ENCODE data around the gene MYOCD. TPM values are rescaled to one million over a fixed set of nuclear protein-coding genes. Genes with fewer than 3 reads are reported as not detected.
"Not testable (repeated sequence)": the region's sequence is repeated elsewhere in the genome, so short reads cannot be mapped to it uniquely, and the experiment has no call there.

Gene MYOCD, protein sequence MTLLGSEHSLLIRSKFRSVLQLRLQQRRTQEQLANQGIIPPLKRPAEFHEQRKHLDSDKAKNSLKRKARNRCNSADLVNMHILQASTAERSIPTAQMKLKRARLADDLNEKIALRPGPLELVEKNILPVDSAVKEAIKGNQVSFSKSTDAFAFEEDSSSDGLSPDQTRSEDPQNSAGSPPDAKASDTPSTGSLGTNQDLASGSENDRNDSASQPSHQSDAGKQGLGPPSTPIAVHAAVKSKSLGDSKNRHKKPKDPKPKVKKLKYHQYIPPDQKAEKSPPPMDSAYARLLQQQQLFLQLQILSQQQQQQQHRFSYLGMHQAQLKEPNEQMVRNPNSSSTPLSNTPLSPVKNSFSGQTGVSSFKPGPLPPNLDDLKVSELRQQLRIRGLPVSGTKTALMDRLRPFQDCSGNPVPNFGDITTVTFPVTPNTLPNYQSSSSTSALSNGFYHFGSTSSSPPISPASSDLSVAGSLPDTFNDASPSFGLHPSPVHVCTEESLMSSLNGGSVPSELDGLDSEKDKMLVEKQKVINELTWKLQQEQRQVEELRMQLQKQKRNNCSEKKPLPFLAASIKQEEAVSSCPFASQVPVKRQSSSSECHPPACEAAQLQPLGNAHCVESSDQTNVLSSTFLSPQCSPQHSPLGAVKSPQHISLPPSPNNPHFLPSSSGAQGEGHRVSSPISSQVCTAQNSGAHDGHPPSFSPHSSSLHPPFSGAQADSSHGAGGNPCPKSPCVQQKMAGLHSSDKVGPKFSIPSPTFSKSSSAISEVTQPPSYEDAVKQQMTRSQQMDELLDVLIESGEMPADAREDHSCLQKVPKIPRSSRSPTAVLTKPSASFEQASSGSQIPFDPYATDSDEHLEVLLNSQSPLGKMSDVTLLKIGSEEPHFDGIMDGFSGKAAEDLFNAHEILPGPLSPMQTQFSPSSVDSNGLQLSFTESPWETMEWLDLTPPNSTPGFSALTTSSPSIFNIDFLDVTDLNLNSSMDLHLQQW
- not detected for total RNA-seq

GRCh38 chr17:12665263-12666210 is at the start of gene MYOCD:
MYOCD (plus strand) TSS chr17:12665890; CDS start chr17:12666189, 299 bp downstream.
- no peak for DNase-seq

GRCh38 chr17:12616161-12616560 is 49.5 kb upstream of the MYOCD start:
- no peak for DNase-seq

DNA sequence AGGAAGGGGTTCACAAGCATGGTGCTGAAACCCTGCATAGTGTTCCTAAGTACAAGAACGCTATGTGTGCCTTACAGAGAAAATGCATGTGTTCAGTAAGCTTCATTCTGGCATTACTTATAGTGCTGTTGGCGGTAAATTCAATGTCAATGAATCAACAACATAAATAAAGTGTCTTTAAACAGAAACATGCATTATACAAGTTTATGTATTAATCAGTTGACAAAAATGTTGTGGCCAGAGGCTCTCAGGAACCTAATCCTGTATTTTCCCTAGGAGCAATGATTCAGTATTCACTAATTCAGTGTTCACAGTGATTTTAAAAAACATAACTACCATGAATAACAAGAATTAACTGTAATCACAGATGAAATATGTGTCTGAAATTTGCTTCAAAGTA is 47.1 kb upstream of the MYOCD start:
- DNase-seq = no peak

GRCh38 chr17:12619459-12620199 is 46.1 kb upstream of the MYOCD start:
- no peak for DNase-seq

DNA sequence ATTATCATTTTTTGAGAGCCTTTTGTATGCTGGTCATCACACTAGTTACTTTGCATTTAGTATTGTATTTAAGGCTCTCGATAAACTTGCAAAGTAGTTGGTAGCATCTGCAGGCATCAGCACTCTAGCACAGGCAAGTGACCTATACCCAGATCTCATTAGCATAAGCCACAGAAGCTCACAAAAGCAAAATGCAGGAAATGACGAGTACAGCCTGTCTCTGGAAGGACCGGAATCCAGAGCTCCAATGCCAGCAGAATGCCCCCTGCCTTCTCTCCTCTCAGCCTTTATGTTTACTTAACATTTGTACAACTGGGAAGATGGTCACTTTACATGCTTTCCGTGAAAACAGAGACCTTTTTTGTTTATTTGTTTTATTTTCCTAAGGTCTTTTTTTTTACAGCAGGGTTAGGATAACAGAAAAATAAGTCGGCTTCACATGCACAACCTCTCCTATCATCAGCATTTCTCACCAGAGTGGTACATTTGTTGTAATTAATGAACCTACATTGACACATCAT is 45.4 kb upstream of the MYOCD start:
- no peak for DNase-seq

DNA sequence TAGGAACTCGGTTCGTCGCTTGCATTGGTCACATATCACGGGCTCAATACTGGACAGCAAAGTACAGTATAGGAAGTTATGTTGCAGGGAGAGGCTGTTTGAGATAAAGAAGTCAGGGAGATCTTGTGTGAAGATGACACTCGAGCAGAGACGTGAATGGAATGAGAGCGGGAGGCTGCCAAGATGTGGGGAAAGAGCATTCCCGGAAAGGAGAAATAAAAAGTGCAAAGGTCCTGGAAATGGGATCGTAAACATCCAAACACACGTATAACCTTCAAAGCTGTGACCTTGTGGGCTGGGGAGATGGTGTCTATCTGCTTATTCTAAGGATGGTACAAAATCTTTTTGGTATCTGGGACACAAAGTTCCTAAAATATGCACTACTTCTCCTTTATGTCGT is 43.0 kb upstream of the MYOCD start:
- no peak for DNase-seq

GRCh38 chr17:12623220-12623848 is 42.4 kb upstream of the MYOCD start:
- no peak for DNase-seq

- DNase-seq = no peak
Measured at GRCh38 chr17:12624211-12624610, 41.5 kb upstream of the MYOCD start.

DNA sequence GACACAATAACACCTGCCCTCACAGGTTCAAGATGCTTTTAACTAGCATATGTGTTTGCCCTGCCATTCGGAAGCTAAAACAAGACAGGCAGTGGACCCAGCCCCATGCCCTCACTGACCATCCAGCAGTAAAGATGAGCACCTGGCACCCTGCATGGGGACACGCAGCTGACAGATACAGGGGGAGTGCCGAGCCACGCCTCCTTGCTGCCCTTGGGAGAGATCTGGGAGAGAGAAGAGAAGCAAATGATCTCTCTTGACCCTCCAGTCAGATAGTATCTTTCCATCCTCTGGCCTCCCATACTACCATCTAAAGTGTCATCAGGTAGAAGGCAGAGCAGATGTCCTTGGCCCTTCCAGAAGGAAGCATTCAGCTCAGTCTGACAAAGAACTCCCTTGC is 40.6 kb upstream of the MYOCD start:
- no peak for DNase-seq

DNA sequence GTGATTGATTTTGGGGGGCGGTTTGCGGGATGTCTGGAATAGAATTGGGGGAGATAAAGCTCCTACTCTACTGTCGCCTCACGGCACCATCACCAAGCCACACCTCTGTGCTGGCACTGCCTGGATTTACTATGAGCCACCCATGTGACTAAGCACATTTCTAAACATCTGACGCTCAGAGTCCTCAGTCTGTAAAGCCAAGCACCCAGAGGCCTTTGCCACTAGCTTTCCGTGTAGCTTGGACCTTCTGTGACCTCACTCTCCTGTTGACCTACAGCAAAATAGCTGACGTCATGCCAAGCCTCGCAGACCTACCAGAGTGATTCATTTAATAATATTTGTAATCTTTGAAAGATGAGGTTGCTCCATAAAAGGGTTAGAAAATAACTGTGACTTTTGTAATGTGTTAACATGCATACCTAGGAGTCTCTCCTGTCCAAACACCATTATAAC is 38.5 kb upstream of the MYOCD start:
- DNase-seq = no peak

GRCh38 chr17:12627781-12628451 is 37.8 kb upstream of the MYOCD start:
- DNase-seq = no peak

DNA sequence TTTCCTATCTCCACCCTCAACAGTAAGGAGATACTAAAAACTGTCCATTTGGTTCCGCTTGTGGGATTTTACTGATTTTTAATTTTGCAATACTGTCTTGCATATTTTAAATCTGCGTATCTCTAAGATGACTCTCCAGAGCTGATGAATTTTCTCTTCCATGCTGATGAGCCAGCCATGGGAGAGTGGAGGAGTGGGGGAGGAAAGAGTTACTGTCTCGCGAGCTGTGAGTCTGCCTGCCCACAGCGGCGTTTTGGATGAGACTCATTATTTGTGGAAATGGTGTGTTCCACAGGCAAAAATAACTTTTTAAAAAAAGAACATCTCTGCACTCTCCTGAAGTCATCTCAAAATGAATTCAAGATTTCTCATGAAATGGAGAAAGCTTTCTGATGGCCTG is 34.6 kb upstream of the MYOCD start:
- no peak for DNase-seq

GRCh38 chr17:12632785-12633184 is 32.9 kb upstream of the MYOCD start:
- no peak for DNase-seq

DNA sequence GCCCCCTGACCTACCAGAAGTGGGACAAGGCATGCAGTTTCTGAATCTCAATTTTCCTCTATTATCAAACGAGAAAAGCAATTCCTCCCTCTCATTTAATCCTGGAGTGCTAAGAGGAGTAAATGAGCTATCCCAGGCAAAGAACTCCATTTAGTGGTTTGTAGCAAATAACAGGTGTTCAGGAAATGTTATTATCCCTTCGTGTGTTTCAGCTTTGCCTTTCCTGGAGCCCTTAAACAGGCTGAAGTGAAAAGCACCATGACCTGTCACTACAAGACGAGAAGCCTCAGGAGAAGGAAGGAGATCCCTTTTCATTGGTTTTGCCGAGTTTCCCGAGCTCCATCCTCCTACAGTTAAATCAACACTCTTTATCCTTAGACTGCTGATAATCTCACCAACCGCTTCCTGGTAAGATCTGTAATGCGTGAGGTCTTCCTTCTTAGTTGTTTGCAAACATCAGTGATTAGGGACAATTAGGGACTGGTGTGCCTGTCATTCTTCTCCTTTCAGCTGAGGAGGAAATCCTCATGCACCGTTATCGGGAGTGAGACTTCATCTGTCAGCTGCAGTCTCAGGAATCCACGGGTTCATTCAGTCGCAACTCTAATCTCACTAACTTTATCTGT is 30.8 kb upstream of the MYOCD start:
- no peak for DNase-seq

DNA sequence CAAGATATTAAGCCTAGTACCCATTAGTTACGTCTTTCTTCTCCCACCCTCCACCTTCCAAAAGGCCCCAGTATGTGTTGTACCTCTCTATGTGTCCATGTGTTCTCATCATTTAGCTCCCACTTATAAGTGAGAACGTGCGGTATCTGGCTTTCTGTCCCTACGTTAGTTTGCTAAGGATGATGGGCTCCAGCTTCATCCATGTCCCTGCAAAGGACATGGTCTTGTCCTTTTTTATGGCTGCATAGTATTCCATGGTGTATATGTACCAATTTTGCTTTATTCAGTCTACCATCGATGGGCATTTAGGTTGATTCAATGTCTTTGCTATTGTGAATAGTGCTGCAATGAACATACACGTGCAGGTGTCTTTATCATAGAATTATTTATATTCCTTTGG is 29.7 kb upstream of the MYOCD start:
- not testable (repeated sequence) for DNase-seq

DNA sequence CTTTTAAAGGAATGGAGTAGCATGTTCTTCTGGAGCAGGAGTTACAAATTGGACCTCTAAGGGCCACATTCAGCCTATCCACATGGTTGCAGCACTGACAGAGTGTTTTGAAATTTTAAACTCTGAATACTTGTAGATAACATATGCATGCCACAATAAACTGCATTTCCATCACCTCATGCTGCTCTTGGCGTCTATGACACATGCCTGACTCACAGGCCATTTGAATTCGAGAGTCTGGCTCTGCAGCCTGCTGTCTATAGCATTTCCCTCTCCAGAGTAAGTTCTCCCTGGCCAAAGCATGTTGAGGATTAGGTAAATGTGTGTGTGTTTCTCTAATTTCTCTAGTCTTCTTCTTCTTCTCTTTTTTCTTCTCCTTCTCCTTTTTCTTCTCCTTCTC is 28.7 kb upstream of the MYOCD start:
- DNase-seq = no peak

- no peak for DNase-seq
Measured at GRCh38 chr17:12637745-12638651, 27.7 kb upstream of the MYOCD start.

DNA sequence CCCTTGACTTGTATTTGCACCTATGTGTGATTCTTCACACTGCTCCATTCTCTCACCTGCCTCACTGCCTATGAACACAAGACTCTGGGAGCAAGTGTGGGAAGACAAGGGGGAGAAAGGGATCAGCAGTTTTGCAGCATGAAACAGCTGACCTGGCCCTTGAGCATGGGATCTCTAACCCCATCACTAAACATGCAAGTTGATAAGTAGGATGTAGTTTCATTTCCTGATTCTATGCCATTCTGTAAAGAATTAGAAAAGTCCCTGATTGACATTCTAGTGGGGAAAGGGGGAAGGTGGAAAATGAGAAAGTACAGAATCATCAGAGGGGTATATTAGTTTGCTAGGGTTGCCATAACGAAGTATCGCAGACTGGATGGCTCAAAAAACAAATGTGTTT is 25.3 kb upstream of the MYOCD start:
- no peak for DNase-seq

DNA sequence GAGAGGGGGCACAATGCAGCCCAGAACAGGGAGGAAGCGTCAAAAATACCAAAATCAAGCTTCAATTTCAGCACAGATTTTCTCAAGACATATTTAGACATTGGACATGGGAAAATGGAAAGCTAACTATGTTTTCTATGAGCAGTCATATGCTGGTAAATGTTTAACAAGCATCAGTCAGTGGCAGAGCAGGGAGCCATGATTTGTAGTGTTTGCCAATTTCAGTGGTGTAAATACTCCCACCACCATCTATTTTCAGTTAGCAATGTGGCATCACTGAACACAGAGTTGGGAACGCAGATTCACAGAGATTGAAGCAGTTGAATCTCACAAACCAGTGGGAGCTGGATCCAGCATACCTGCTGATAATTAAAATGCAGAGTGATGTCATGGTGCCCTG is 24.6 kb upstream of the MYOCD start:
- DNase-seq = no peak
